ENCODE measurements around the gene NSDHL.
A peak's percentile ranks its signal among the peaks of the same experiment; 100 is the strongest.
"Not testable (repeated sequence)": the region's sequence is repeated elsewhere in the genome, so short reads cannot be mapped to it uniquely, and the experiment has no call there.

Gene NSDHL

DNA sequence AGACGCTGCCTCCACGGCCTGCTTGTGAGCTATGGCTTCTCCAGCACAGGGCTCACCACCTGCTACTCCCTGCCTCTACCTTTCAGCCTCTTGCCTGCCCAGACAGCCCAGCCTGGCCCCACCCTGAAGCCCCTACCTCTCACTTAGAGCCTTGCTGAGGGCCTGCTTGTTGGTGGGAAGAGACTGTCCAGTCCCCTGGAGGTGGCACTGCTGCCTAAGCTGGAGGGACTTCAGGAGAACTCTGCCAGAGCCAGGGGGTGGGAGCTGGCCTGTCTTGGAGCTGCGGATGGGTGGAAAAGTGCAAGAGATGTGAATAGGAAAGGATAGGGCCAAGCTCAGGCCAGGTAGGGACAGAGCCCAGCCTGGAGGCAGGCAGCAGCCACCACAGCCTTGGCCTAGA is 64.3 kb downstream of the NSDHL start:
- no peak for DNase-seq (ENCODE audit: low spot score)

DNA sequence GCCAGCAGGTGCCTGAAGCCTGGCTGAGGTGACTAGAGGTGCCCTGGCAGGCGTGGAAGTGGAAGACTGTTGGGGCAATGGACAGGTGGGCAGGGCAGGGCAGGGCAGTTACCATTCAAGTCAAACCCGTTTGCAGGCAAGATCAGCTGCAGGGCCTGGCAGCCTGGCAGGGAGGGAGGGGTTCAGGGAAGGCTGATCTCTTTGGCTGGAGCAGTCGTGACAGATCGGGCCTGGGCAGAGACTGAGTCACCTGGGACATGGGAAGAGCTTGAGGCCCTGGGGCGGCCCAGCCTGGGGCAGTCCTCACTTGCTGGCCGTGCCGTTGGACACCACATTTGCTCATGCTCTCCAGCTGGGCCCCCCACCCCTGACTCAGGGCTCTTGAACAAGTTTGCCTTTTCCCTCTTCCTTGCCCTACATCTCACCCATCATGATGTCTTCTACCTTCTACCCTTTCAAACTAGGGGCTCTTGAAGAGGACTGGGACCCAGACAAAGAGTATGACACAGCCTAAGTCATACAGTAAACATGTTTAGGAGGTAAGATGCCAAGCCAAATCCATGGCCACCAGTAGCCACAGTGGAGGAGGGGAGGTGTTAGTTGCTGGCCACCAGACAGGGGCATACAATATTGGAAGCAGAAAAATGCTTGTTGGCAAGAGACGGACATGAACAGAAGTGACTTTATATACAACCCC is 65.0 kb downstream of the NSDHL start:
- DNase-seq (ENCODE audit: low spot score): no peak

DNA sequence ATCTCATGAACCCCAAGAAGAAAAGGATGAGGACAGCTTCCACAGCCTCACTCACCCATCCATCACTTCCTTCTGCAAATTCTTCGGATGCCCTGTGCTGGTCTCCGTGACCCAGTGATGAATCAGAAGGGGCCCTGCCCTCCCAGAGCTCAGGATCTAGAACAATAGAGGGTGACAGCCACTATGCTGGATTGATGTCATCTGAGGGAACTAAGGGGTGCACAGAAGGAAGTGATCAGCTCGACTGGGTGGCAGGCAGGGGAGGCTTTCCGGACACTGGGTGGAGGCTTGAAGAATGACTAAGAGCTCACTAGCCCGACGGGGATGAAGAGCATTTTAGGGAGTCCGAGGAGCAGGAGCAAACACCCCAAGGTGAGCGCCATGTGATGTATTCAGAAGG is 65.6 kb downstream of the NSDHL start:
- DNase-seq (ENCODE audit: low spot score): no peak

DNA sequence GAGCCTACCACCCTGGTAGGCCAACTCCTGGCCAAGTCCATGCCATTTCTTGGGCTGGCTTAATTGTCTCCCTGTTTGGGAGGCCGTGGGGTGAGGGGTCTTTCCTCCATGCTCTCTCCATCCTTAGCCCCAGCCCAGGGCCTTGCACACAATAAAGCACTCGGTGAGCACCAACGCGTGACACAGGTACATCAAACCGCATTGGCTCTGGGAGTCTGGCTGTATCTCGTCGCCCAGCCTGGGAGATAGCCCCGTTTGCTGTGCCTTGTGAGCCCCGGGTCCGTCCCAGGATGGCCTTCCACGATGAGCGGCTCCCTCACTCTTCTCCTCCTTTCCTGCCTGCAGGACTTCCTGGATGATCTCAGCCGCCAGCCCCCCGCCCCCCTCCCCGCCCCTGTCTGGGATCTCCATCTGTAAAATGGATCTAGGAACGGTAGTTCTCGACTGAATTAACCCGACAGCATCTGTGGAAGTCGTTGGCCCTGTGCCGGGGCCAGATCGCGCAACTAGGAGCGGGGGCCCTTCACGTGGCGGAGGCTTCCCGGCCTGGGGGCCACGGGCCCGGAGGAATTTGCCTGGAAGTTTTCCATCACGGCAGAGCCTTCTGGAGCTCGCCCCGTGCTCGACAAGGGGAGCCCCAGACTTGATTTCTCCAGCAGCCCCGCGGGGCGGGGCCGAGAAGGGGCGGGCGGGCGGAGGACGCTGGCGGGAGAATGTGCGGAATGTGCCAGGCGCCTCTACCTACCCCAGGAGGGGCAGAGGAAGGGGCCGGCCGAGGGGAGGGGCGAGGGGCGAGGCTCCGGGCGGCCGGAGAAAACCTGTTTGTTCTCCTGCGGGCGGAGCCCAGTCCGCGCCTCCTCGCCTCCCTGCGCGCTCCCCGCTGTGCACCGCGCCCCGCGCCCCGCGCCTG is 66.6 kb downstream of the NSDHL start, which contains the start of gene ZNF185:
Gene ZNF185 (plus strand): TSS at position 846 of the 910 bp plus-strand sequence. CDS start 16,423 bp downstream, outside the sequence.
- DNase-seq (ENCODE audit: low spot score): peak; percentile 17

- no peak for DNase-seq (ENCODE audit: low spot score)
Observed at GRCh38 chrX:152898442-152898841, 67.6 kb downstream of the NSDHL start.

GRCh38 chrX:152899111-152899873 is 68.4 kb downstream of the NSDHL start:
- no peak for DNase-seq (ENCODE audit: low spot score)

DNA sequence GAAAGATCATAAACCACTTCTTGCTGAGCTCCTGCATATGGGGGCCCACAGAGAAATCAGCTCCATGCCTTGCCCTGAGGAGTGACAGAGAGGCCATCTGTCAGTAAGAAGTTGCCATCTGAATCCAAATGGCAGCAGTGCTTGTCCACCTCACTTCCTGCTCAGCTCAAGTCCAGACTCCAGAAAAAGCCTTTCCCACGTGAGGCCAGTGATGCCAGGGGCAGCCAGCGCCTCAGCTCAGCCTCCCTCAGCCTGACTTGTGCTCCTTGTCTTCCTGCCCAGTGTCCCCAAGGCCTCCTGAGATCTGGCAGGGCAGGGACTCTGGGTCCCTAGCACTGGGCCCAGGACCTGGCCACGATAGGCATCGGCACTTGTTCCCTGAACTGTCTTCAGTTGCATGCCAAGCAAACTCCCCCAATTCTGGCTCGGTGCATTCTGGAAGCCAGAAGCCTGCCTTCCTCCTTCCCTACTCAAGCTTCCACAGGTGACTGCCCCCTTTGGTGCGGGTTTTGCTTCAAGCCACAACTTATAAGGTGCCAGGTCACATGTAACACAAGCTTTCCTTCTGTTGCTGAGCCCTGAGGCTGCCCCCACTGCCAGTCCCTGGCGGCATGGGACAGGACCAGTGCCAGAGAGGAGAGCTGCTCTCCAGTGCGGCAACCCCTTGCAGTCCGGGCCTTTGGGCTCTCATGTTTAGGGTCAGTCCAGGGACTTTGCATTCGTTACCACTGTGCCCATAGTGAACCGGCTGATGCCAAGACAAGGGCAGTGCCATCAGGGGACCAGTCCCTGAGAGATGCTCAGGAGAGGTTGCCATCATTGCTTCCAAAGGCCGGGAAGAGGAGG is 69.2 kb downstream of the NSDHL start:
- no peak for DNase-seq (ENCODE audit: low spot score)

DNA sequence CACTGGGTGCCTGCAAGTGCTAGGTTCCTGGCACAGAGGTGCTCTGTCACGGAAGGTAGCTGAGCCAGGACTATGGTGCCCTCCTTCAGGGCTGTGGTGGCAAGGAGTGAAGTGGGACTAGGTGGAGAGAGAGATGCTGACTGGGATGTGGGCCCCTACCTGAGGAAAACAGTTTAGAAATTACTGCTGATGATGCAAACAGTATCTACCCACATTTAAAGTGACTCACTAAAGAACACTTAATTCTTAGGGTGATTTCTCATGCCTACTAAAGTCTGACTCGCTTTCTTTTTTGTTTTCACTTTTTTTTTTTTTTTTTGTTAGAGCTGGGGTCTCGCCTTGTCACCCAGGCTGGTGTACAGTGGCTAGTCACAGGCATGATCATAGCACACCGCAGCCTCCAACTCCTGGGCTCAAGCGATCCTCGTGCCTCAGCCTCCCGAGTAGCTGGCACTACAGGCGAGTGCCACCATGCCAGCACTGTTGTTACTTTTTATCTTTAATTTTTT is 70.1 kb downstream of the NSDHL start:
- no peak for DNase-seq (ENCODE audit: low spot score)

- DNase-seq (ENCODE audit: low spot score): no peak
Observed at GRCh38 chrX:152901816-152902501, 71.1 kb downstream of the NSDHL start.

DNA sequence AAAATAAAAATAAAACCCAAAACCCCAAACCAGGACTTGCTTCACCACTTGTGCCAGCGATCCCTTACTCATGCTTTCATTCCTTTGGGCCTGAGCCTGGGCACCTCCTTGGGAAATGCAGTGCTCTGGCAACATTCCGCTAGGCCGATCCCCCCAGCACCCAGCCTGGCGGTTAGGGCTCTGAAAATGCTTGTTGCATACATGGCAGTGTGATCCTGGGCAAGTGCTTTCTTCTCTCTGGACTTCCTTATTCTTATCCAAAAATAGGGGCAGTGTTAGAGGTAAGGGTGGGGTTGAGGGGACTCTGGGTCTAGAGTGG is 71.6 kb downstream of the NSDHL start:
- no peak for DNase-seq (ENCODE audit: low spot score)

GRCh38 chrX:152903589-152903988 is 72.7 kb downstream of the NSDHL start:
- no peak for DNase-seq (ENCODE audit: low spot score)

DNA sequence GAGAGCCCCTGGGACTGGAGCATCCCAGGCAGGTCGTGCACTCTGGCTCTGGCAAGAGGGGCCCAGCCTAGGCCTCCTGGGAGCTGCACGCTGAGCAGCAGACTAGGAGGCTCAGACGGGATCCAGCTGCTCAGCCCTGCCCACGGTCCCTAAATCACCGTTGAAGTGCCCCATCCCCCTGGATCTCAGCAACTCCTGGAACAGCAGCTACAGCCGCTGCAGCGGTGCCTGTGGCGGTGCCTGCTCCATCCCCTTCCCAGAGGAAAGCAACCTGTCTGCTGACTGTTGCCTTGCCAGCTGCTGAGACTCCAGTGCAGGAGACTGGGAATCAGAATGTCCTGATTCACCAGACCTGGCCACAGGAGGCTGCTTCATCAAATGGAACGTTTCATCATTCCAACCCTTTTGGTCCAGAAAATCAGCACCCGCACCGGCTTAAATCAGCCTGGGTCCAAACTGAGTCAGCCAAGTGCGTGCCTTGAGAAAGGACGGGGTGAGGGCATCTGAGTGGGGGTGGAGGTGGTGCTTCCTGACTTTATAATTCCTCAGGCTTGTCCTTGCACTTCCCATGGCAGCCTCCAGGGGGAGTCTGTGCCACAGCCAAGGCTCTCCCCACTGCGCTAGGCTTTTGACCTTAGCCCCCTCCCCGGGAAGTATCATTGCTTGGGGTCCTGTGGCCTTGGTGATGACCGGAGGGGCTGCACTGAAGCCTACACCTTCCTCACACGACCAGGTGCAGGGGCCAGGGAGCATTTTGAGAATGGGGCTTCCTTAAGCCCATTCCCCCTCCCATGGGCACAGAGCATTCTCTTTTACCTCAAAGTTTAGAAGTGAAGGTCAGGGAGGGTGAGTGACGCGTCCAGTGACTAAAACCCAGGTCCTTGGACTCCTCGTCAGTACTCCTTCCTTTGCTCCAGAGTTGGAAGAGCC is 73.6 kb downstream of the NSDHL start:
- peak; percentile 73 for DNase-seq (ENCODE audit: low spot score)

DNA sequence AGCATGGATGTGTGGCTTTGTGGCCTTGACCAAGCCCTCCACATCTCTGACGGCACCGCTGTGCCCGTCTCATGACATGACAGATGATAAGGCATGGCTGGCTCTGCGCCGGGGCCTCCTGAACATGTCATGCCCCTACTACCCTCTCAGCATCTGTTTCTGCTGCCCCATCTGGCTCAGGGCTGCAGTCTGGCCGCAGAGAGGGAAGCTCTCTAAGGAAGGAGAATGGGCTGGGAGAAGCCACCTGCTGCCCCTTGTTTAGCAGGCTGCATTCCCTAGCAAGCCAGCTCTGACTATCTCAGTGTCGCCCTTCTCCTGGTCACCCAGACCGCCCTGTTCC is 74.2 kb downstream of the NSDHL start:
- no peak for DNase-seq (ENCODE audit: low spot score)

DNA sequence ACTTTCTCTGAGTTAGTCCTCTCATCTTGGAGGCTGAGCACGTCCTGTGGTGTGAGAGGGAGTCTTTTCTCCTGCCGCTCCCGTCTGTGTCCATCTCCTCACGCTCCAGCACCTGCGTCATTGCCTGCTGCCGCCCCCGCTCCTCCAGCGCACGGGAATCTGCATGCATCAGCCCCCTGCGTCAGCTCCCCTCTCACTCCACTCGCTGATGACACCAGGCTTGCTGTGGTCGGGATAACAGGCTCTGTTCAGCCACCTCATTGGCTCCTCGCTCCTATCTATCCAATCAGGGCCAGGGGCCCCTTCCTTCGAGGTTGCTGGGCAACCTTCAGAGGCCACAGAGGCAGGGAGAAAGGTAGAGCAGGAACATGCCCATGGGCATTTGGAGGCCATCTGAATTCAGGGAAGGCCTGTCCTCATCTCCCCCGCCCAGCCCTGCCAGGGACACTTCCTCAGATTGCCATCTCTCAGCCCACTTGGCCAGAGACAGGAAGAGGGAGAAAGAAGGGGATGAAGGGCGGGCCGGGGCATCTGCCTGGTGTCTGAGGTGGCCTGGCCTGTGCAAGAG is 76.3 kb downstream of the NSDHL start:
- DNase-seq (ENCODE audit: low spot score): no peak

GRCh38 chrX:152908486-152908885 is 77.6 kb downstream of the NSDHL start:
- no peak for DNase-seq (ENCODE audit: low spot score)

DNA sequence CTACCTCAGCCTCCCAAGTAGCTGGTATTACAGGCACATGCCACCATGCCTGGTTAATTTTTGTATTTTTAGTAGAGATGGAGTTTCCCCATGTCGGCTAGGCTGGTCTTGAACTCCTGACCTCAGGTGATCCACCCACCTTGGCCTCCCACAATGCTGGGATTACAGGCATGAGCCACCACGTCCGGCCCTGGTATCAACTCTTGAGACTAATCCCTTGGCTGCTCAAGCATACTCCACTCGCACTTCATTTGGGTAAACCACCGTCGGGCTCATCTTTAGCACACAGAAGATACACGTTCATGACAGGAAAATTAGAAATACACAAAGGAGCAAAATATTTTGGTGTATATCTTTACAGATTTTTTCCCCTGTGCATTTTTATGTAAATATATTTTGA is 79.2 kb downstream of the NSDHL start:
- DNase-seq (ENCODE audit: low spot score): not testable (repeated sequence)

DNA sequence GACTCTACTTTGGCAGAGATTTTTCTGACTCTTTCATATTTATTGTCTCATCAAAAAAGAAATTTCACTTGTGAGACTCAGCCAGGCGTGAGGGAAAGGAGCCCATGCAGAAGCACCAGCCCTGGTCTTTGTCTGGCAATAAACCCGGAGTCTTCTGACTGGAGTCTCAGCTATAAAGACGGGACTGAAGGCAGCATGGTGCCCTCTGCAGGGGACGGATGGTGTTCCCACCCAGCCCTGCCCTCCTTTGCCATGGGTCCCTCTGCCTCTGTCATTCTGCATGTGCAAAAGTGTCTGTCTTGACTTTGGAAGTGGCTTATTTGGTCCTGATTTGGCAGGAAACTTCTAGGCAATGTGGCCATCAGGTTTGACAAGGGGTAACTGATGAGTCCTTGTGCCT is 81.2 kb downstream of the NSDHL start:
- peak; percentile 44 for DNase-seq (ENCODE audit: low spot score)

- DNase-seq (ENCODE audit: low spot score): no peak
Observed at GRCh38 chrX:152912641-152913040, 81.8 kb downstream of the NSDHL start.

DNA sequence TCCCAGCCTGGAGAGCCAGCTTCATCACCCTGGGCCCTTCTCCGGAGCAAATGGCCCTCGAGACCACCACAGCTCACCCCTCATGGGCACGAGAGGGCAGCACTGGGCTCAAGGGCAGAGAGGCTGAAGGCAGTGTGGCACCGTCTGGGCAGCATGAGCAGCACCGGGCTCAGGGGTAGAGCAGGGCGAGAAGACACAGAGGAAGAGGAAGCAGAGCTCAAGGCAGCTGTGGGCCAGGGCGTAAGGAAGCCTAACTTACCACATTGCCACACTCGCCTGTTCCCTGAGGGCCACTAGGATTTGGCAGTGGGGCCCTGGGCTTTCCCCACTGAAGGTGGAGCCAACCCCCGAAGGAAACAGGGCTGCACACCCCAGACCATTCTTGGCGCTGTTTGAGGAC is 82.5 kb downstream of the NSDHL start:
- DNase-seq (ENCODE audit: low spot score): no peak

DNA sequence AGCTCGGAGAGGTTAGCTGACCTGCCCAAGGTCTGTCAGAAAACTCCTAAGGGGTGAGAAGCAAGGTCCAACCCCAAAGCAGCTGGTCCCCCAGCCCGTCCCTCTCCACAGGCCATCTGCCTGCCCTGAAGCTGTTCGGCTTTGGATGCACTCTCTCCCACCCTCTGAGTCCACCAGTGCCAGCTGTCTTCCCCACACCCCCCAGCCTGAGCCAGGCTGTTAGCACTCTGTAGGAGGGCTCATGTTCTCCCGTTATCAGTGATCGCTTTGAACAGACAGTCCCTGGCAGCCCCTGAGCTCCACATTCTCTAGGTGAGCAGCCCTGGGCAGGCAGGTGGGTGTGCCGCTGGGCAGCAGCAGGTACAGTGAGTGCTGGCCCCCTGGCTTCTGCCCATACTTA is 83.0 kb downstream of the NSDHL start:
- DNase-seq (ENCODE audit: low spot score): no peak
